ENCODE results near the gene MGARP. TPM values are rescaled to one million over a fixed set of nuclear protein-coding genes. Genes with fewer than 3 reads are reported as not detected.

The MGARP gene
- total RNA-seq, 1 experiment from 2014 or later: 0.22 TPM

DNA sequence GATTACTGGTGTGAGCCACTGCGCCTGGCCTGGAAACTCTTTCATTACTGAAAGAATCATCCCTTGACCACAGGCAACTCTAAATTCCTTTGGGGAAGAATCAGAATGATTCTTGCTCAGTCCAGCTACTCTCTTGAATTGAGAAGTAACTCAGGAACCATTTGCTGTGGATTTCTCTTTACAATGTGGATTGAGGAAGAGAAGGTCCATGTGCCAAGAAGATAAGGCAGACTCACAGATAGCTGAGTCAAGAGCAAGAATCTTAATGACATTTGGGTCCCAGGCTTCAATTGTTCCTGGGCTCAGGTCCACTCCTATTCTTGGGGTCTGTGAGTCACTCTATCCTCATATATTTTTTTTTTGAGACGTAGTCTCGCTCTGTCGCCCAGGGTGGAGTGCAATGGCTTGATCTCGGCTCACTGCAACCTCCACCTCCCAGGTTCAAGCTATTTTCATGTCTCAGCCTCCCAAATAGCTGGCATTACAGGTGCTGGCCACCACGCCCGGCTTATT is 6.2 kb upstream of the MGARP start:
- no peaks in the 10 kb centered on the region for H3K9me3 ChIP-seq (ENCODE audit: control insufficient read depth in 1 of 2, insufficient read depth in 1 of 2, low read depth in 1 of 2, low read length in 2 of 2)
- no peaks in the 10 kb centered on the region for H3K4me1 ChIP-seq (ENCODE audit: control insufficient read depth in 1 of 2, insufficient read depth in 2 of 2, low read length in 2 of 2)
- H3K4me2 ChIP-seq (ENCODE audit: low read length): no peak overlapping the region
- H3K79me2 ChIP-seq (ENCODE audit: insufficient read depth, low read length): no peaks in the 10 kb centered on the region
- ChIA-PET POLR2A (no interaction called here), RAD21 (ENCODE audit: low non-redundant PET in 1 of 2, low total read pairs in 2 of 2, uncharacterized antibody in 2 of 2, unreplicated experiment in 2 of 2) (no interaction called here), CTCF (interaction anchor here (1.1 kb wide), 1 partner anchor 12 kb away, joined by 3 read pairs; no protein-coding TSS in a partner anchor)
- no peak overlapping the region for H3K4me3 ChIP-seq (replicated peaks in 1 of 2; ENCODE audit: low read depth in 1 of 2, low read length in 2 of 2)
- TF ChIP-seq, protein P1, sequence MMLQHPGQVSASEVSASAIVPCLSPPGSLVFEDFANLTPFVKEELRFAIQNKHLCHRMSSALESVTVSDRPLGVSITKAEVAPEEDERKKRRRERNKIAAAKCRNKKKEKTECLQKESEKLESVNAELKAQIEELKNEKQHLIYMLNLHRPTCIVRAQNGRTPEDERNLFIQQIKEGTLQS (IDR thresholded peaks at IDR 0.05): no peak
- TF ChIP-seq EZH2phosphoT487 (IDR thresholded peaks at IDR 0.05; ENCODE audit: borderline replicate concordance) (no peak), CEBPB (IDR thresholded peaks at IDR 0.05; ENCODE audit: low read depth) (no peak), ZNF274 (IDR thresholded peaks at IDR 0.05; ENCODE audit: low read depth, low read length) (no peak), POLR2AphosphoS5 (IDR thresholded peaks at IDR 0.05; ENCODE audit: low read depth, low read length) (no peak), JUND (IDR thresholded peaks at IDR 0.05) (no peak), SP1 (IDR thresholded peaks at IDR 0.05; ENCODE audit: low read depth) (no peak), POLR2A (IDR thresholded peaks at IDR 0.05; ENCODE audit: borderline replicate concordance, extremely low read depth, insufficient read depth, insufficient read length) (no peak), RAD21 (IDR thresholded peaks at IDR 0.05; ENCODE audit: low read depth) (no peak), EZH2 (IDR thresholded peaks at IDR 0.05) (no peak), TCF7L2 (IDR thresholded peaks at IDR 0.05; ENCODE audit: borderline replicate concordance, extremely low read depth, insufficient read depth, insufficient read length) (no peak), EGR1 (IDR thresholded peaks at IDR 0.05; ENCODE audit: low read depth) (no peak), SRF (IDR thresholded peaks at IDR 0.05; ENCODE audit: low read depth) (no peak), ELF1 (IDR thresholded peaks at IDR 0.05; ENCODE audit: borderline replicate concordance, low read depth) (no peak)
- TF ChIP-seq, protein P2, sequence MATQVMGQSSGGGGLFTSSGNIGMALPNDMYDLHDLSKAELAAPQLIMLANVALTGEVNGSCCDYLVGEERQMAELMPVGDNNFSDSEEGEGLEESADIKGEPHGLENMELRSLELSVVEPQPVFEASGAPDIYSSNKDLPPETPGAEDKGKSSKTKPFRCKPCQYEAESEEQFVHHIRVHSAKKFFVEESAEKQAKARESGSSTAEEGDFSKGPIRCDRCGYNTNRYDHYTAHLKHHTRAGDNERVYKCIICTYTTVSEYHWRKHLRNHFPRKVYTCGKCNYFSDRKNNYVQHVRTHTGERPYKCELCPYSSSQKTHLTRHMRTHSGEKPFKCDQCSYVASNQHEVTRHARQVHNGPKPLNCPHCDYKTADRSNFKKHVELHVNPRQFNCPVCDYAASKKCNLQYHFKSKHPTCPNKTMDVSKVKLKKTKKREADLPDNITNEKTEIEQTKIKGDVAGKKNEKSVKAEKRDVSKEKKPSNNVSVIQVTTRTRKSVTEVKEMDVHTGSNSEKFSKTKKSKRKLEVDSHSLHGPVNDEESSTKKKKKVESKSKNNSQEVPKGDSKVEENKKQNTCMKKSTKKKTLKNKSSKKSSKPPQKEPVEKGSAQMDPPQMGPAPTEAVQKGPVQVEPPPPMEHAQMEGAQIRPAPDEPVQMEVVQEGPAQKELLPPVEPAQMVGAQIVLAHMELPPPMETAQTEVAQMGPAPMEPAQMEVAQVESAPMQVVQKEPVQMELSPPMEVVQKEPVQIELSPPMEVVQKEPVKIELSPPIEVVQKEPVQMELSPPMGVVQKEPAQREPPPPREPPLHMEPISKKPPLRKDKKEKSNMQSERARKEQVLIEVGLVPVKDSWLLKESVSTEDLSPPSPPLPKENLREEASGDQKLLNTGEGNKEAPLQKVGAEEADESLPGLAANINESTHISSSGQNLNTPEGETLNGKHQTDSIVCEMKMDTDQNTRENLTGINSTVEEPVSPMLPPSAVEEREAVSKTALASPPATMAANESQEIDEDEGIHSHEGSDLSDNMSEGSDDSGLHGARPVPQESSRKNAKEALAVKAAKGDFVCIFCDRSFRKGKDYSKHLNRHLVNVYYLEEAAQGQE (IDR thresholded peaks at IDR 0.05; ENCODE audit: low read depth): no peak
- TF ChIP-seq, protein P3, sequence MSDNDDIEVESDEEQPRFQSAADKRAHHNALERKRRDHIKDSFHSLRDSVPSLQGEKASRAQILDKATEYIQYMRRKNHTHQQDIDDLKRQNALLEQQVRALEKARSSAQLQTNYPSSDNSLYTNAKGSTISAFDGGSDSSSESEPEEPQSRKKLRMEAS (IDR thresholded peaks at IDR 0.05): no peak
- ATAC-seq: no peak
- no peak overlapping the region for H3K9ac ChIP-seq (ENCODE audit: low read length)
- H3K27me3 ChIP-seq (ENCODE audit: insufficient read depth, low read length): no peaks in the 10 kb centered on the region
- no TSS peak for BruUV-seq (replicated peaks)
- DNase-seq (ENCODE audit: low read depth, low spot score): no peak
- peaks cover 6 to 9% of the 10 kb centered on the region in 2 experiments; a peak in 3 of 4 replicates for H3K36me3 ChIP-seq (ENCODE audit: control insufficient read depth in 1 of 2, insufficient read depth in 2 of 2, low read length in 2 of 2)
- H4K20me1 ChIP-seq (ENCODE audit: insufficient read depth): no peaks in the 10 kb centered on the region
- H3K27ac ChIP-seq (ENCODE audit: low read depth, low read length): no peak overlapping the region
- no peaks in the 10 kb centered on the region for H3K9me2 ChIP-seq (ENCODE audit: insufficient read depth)
- no peak overlapping the region for H2AFZ ChIP-seq (ENCODE audit: low read depth, low read length, poor library complexity, severe bottlenecking)
- intact Hi-C loops (cut with micrococcal nuclease): no loop called here

All from HCT116 (cell line).